ENCODE data around the gene TVP23A.
"Not testable (repeated sequence)": the region's sequence is repeated elsewhere in the genome, so short reads cannot be mapped to it uniquely, and the experiment has no call there.

Gene TVP23A

DNA sequence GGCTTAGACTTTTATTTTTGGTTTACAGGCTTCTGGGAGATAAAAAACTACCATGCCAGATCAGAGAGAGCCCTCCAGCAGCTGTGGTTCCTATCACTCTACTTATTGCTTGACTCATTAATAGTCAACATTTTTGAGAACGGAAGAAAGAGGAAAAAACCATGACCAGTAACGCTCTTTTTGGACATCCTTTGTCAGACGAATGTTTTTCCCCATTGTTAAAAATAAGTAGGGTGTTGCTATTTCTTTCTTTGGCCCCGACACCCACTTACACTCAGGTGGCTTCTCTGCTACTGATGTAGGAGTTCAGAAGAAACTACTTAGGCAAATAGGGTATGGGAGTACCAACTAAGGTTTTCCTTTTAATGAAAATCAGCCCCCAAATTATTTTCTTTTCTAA, 27.5 kb downstream of the TVP23A start:
- no peak for DNase-seq

DNA sequence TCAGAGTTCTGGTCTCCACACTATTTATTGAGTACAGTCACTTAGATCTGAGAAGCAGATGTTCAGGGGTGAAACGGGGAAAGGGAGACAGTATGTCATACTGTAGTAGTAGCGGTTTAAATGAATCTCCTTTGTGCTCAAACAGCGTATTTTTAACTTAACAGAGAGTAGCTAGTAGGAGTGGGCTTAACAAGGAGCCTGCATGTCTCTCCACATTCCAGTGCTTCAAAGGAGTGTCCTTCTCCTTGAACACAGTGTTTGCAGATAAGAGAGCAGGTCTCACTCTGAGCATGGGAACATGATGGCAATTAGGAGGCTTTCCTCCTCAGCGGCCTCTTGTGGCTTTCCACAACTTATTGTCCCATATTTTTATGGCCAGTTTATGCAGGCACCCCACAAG, 30.0 kb downstream of the TVP23A start:
- not testable (repeated sequence) for DNase-seq

DNA sequence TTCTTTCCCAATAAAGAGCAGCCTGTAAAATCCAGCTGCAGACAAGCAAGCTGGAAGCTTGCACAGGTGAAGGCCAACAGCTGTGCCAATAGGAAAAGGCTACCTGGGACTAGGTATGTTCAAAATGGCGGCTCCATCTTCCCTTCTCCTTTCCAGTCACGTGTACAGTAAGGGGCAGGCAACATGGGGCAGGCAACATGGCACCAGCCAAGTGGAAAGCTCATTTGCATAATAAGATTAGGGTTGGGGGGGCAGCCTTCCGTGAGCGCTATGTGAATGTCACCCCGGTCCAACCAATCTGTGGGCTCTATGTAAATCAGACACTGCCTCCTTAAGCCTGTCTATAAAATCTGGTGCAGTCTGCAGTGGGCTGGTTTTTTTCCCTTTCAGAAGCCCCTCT, 31.3 kb downstream of the TVP23A start:
- no peak for DNase-seq

DNA sequence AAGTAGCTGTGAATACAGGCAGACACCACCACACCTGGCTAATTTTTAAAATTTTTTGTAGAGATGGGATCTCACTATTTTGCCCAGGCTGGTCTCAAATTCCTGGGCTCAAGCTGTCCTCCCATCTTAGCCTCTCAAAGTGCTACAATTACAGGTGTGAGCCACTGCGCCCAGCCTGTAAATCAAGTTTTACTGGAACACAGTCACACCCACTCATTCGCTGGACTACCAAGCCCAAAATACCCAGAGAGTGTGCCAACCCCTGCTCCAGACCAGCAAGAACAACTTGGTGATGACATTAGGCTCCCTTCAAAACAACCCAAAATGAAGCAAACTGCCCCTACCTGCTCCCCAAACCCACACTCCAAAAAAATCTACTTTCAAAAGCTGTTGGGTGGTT, 36.0 kb downstream of the TVP23A start:
- DNase-seq, result no peak

DNA sequence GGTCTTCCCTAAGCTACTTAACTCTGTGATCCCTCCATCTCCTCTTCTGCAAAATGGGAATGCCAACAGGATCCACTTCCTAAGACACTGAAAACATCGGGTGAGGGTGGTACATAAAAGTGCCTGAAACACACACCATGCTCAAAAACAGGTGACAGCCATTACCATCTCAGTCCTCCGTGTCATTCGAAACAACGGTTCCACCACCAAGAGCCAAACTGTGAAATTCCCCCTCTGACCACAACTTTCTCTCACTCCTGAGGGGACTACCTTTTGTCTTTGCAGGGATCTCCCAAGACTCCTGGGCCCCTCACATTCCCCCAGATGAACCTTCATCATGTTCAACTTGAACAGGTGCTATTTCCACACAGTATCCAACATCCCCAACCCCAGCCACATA, 38.0 kb downstream of the TVP23A start:
- no peak for DNase-seq

DNA sequence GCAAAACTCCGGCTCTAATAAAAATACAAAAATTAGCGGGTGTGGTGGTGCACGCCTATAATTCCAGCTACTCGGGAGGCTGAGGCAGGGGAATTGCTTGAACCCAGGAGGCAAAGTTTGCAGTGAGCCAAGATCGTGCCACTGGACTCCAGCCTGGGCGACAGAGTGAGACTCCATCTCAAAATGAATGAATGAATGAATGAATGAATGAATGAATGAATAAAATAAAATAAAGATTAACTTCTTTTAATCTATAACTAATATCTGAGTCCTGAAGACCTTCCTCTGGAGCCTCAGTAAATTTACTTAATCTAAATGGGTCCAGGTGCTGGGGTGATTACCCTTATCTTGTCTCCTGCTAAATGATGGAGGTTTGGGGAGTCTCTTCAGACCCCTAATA, 38.7 kb downstream of the TVP23A start:
- DNase-seq, result not testable (repeated sequence)

DNA sequence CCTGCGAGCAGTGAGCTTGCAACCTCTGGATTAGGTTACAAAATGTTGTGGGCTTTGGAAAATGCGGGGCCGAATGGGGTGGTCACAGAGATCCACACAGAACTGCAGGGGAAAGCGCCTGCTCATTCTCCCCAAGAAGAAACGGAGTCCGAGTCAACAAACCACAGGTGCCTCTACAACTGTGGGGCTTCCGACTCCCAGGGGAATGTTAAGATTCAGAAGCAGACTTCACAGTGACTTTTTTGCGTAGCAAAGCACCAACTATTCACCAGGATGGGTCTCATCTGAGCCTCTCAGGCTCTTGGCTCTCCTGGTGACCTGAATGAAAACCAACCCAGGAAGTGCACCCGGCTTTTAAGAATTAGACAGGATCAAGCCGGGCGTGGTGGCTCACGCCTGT, 41.2 kb downstream of the TVP23A start:
- DNase-seq, result no peak

DNA sequence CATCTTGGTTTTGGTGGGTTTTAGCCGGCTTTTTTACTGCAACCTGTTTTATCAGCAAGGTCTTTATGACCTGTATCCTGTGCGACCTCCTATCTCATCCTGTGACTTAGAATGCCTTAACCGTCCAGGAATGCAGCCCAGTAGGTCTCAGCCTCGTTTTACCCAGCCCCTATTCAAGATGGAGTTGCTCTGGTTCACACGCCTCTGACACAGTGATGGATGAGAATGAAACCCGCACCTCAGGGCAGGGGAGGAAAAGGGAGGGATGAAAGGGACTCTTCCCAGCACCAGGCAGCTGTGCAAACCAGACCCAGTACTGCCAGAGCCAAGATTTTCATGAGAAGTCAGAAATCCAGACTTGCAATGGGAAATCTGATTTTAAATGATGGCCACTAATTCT, 41.7 kb downstream of the TVP23A start:
- not testable (repeated sequence) for DNase-seq

DNA sequence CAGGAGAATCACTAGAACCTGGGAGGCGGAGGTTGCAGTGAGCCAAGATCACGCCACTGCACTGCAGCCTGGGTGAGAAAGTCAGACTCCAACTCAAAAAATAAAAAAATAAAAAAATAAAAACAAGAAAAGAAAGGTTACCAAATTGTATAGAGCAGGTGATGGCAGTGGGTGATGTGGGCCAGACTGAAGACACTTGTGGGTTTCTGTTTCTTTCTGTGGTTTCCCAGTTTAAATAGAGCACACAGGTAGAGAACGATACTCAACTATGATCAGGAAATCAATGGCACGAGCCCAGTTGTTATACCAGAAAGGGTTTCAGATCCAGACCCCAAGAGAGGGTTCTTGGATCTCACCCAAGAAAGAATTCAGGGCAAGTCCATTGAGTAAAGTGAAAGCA, 42.3 kb downstream of the TVP23A start:
- no peak for DNase-seq

DNA sequence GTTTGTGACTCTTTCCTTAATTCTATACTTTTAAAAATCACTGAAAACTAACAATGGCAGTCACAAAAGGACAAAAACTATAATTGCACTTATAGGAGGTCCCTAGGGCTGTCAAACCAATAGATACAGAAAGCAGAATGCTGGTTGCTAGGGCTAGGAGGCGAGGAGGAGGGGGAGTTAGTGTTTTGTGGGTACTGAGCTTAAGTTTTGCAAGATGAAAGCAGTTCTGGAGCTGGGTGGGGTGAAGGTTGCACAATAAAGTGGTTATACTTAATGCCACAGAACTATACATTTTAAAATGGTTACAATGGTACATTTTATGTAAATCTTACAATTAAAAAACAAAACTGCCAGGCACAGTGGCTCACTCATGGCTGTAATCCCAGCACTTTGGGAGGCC, 47.7 kb downstream of the TVP23A start:
- no peak for DNase-seq

DNA sequence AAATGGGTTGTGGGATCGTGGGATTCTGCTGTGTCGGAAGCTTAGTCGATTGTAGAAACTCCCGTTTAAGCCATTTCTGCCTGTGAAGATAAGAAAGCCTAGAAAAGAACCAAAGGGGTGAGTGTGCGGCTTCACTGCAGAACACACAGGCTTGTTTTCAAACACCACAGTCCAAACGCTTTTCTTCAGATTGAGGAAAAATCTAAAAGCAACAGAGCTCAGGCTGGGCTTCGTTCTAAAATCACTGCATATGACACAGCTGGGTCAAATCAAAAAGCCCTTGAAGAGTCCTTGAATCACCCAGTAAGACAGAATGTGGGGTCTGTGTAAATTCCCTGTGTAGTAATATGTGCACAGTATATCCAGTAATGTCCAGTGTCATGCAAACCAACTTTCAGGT, 49.2 kb downstream of the TVP23A start:
- DNase-seq, result no peak

DNA sequence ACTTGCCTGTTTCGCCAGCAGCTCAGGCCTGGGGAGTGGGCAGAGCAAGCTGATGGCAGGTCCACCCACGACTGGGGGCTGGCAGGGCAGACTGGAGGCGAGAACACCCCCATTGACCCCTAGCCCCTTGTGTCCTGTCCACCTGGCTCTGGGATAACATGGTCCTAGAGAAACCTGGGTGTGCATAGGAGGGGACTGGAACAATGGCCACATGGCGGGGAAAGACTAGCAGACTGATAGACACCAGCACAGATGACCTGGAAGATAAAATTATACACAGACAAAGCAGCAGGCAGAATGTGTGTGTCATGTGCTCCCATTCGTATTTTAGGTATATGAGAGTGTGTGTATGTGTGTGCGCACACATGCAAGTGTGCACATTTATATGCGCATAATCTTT, 51.5 kb downstream of the TVP23A start:
- no peak for DNase-seq

DNA sequence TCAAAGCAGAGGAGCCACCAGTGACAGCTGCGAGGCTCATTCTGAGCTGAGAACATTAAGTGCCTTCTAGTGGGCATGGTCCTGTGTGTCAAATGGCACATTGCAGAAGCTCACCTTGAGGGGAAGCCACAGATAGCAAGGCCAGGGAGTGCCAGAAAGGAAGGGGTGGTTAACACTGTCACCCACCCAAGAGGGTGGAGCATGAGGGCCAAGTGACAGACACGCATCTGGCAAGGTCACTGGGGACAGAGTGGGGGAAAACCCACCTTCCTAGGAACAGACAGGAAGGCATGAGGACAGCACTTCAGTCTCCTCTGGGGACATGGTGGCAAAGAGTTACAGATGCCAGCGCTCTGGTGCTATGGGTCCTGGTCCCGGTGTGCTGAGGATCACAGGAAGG, 52.8 kb downstream of the TVP23A start:
- no peak for DNase-seq

DNA sequence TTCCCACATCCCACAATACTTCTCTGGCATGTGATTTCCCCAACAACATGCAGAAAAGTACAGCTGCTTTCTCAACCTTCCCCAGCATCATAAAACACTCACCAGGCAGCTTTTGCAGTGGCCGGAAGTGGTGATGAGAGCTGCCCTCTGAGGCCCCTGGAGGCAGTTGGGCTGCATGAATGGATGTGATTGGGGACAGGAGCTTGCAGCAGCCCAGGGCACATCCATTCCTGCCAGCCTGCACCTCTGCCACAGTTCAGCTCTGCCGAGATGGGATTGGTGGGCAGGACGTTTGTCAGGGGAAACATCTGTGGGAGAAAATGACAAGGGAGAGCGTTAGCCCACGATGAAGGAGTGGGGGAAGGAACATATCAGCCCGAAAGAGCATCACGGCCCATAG, 55.1 kb downstream of the TVP23A start:
- no peak for DNase-seq

DNA sequence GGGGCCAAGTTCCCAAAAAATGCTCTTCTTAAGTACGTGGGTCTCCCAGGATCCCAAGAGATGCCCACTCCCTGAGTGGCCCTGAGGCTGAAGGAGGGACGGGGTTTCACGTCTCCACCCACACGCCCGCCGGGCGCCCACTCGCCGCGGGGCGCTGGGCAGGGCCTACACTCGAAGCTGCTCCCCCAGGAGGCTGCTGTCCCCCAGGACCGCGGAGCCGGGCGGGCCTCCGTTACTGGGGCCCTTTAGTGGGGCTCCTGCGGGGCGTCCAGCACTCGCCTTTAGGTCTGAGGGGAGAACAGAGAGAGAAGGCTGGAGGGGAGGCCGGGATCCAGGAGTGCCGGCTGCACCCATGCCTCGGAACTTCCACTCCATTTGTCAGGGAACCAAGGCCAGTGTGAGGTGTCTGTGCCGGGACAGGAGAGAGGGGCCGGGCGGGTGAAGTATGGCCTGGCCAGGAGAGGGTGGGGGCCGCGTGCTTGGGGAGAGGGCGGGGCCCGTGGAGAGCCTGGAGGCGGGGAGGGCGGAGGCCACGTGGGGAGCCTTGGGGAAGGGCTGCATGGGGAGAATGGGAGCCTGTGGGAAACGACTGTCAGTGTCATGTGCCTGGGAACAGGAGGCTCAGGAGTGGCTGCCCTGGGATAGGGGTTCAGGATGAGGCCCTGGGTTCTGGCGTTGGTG, 56.1 kb downstream of the TVP23A start:
- DNase-seq, result no peak

DNA sequence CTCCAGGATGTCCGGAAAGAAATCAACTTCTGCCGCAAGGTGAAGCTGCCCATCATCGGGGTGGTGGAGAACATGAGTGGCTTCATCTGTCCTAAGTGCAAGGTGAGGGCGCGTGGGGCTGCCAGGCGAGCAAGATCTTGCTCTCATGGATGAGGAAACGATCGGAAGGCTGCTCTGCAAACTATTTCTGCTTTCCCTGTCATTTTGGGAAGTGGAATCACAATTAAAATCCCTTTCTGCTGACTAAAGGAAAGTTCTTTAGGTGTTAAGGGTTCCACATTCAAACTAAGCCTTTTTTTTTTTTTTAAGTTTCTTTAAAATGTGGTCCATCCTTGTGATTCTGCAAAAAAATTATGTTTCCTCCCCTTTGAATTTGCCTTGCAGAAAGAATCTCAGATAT, 57.2 kb downstream of the TVP23A start:
- no peak for DNase-seq

DNA sequence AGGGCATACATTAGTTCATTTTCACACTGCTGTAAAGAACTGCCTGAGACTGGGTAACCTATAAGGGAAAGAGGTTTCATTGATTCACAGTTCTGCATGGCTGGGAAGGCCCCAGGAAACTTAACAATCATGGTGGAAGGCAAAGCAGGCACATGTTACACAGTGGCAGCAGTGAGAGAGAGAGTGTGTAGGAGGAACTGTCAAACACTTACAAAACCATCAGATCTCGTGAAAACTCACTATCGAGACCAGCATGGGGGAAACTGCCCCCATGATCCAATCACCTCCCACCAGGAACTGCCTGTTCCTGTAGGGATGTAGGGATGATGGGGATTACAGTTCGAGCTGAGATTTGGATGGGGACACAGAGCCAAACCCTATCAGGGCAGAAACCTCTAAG, 57.7 kb downstream of the TVP23A start:
- no peak for DNase-seq

DNA sequence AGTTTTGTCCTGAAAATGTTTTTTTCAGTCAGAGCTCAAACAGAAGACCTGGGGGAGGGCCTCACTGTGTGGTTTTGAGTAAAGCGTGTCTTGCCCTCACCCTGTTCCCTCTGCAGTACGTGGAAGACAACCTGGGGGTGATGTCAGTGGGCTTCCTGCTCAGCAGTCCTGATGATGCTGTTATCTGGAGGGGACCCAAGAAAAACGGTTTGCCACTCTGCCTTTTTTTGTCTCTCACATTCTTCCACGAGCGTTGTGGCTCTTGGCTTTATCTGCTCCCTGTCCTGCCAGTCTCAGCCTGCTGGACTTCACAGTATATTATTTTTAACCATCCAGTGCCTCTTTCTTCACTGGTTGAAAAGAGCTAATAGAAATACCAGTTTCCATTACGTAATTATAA, 62.0 kb downstream of the TVP23A start:
- DNase-seq, result no peak

DNA sequence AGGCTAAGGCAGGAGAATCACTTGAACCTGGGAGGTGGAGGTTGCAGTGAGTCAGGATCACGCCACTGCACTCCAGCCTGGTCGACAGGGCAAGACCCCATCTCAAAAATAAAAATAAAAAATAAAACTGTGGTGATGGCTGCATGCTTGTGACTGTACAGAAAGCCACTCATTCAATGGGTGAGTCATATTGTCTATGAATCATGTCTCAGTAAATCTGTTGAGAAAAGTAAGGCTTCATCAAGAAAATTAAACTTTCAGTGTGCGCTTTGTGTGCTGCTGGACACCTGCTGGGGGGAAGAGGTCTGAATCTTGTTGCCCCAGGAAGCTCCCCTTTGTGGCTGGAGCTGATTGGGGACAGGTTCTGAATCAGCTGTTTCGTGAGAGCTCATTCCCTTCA, 63.7 kb downstream of the TVP23A start:
- no peak for DNase-seq

DNA sequence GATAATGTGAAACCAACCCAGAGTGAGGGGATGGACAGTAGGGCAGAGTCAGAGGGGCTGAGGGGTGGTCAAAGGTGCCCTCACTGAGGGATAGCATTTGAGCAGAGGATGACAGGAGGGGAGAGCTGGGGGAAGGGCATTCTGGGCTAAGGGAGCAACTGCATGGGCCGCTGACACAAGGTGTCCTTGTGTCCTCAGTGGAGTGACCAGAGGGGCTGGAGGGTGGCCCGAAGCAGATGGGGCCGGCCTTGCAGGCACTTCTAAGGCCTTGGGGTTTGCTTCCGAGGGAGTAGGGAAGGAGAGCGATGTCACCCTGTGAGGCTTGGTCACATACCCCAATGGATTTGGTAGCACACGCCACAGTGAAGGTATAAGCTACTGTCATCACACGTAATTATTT, 64.9 kb downstream of the TVP23A start:
- DNase-seq, result no peak

DNA sequence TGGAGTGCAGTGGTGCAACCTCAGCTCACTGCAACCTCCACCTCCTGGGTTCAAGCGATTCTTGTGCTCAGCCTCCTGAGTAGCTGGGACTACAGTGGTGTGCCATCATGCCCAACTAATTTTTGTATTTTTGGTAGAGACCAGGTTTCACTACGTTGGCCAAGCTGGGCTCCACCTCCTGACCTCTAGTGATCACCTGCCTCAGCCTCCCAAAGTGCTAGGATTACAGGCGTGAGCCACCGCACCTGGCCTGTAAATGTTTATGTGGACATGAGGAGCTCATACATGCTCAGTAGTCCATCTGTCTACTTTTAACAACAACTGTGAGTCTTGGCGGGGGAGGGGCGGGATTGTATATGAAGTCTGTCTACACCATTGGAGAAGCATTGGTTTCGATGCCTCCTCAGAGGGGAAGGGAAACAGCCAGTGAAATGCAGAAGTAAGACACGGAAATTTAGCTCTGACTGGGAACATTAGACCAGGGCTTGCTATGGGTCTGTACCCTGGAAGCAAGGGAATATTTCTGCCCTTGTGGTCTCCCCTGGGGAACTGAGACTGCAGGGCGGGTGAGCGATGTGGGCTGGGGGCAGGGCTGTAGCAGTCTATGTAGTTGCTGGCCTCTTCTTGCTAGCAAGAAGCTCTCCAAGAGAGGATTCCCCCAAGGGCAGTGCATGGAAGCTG, 65.6 kb downstream of the TVP23A start:
- DNase-seq, result no peak

DNA sequence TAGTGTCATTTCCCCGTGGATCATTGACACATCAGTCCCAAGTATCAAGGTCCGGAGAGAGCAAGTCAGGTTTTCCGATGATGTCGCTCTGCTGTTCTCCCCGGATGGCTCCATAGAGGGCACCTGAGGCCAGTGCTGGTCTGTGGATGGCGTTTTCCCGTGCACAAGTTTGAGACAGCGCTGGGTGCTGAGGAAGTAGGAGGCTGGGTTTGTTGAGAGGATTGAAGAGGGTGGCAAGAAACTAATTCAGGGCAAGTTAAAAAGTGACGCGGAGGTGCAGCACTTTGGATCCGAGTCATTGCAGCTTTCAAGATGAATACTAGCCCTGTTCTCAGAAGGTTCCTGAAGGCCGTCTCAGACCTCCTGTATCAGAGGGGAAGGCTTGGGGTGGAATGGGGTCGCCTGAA, 67.3 kb downstream of the TVP23A start:
- no peak for DNase-seq

DNA sequence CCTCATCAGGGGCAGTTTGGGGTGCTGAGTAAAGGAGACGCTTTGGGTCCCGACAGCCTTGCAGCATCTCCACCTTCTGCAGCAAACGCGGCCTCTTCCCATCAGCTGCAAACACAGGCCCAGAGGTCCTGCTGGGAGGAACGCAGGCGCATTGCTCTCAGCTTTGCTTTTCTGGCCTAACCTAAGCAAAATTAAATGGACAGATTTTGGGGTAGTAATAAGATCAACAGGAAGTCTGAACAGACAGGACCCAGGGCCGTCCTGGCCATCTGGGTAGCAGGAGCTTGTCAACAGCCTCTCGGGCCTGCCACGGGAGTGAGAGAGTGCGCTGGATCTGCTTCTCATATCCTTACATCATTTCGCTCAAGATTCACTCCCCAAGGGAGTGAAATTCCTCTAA, 67.8 kb downstream of the TVP23A start:
- no peak for DNase-seq

DNA sequence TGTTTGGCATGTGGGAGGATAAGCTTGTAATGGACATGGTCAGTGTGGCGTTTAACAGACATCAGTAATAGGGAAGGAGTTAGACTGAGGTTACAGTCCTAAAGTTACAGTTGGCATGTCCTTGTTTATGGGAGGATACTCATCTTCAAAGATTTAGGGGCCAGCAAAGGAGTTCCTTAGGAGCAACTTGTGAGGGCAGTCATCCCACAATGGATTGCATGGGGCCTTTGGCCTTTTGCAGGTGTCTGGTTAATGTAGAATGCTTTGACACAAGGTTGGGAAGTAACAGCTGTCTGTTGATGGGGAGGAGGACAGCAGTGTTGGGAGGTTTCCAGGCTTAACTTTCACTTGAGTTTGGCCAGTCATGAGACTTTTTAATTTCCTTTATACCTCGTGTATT, 72.8 kb downstream of the TVP23A start:
- no peak for DNase-seq

DNA sequence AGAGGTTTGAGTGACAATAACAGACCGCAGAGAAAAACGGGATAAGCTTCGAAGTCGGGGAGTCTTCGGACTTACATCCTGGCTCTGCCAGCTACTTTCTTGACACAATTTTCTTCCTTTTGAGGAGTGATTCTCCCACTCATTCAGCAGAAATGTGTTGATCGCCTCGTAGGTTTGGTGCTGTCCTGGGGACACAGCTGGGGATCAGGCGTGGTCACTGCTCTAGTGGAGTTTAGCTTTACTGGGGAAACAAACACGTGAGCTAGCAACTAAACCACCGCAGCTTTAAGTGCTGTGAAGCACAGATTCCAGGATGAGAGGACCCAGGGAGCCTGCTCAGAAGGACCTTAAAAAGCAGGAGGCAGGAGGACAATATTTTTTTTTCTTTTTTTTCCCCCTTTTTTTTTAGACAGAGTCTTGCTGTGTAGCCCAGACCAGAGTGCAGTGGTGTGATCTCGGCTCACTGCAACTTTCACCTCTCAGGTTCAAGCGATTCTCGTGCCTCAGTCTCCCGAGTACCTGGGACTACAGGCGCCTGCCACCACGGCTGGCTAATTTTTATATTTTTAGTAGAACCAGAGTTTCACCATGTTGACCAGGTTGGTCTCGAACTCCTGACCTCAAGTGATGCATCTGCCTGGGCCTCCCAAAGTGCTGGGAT, 74.1 kb downstream of the TVP23A start:
- DNase-seq, result no peak
